Liver (tissue), 9 donors: ENCODE data around the gene WFS1. TPM values are rescaled to one million over a fixed set of nuclear protein-coding genes. Genes with fewer than 3 reads are reported as not detected.

Experiments
- DNase-seq: peaks from one replicate; pipeline ENCODE4 v3.0.0-alpha.2; 2017; ENCODE audit warnings: low spot score
- H3K27ac ChIP-seq, 2 donors: one replicate each; pipeline ENCODE4 v1.7.0; 2013; ENCODE audit warnings: inconsistent platforms in 2 of 2, low read length in 2 of 2, control low read depth in 1 of 2, low read depth in 1 of 2, mild to moderate bottlenecking in 1 of 2
- H3K27me3 ChIP-seq, 4 donors: one replicate each; pipeline versions ENCODE4 v1.6.1 to v1.7.0; 2013; ENCODE audit warnings: low read length in 3 of 4, inconsistent platforms in 1 of 4, mild to moderate bottlenecking in 1 of 4, moderate library complexity in 1 of 4; ENCODE audit not compliant: control insufficient read depth in 4 of 4, insufficient read depth in 4 of 4
- H3K36me3 ChIP-seq, 4 donors: one replicate each; pipeline versions ENCODE4 v1.6.1 to v1.7.0; 2013; ENCODE audit warnings: low read length in 3 of 4, mild to moderate bottlenecking in 3 of 4, low read depth in 1 of 4, moderate library complexity in 1 of 4; ENCODE audit not compliant: control insufficient read depth in 4 of 4, insufficient read depth in 3 of 4
- H3K4me1 ChIP-seq, 4 donors: one replicate each; pipeline versions ENCODE4 v1.6.1 to v1.7.0; 2013; ENCODE audit warnings: low read length in 3 of 4, mild to moderate bottlenecking in 3 of 4, moderate library complexity in 1 of 4; ENCODE audit not compliant: control insufficient read depth in 4 of 4, insufficient read depth in 4 of 4
- H3K4me3 ChIP-seq, 3 donors: one replicate each; pipeline versions ENCODE4 v1.6.1 to v1.7.0; 2013; ENCODE audit warnings: low read length in 3 of 3, control low read depth in 1 of 3, low read depth in 1 of 3, mild to moderate bottlenecking in 1 of 3
- H3K9ac ChIP-seq, 2 donors: one replicate each; pipeline ENCODE4 v1.7.0; 2013; ENCODE audit warnings: low read length in 2 of 2, mild to moderate bottlenecking in 2 of 2, moderate library complexity in 2 of 2, control low read depth in 1 of 2, low read depth in 1 of 2
- H3K9me3 ChIP-seq, 4 donors: one replicate each; pipeline versions ENCODE4 v1.6.1 to v1.7.0; 2013; ENCODE audit warnings: low read length in 3 of 4; ENCODE audit not compliant: control insufficient read depth in 4 of 4
- EGR1 ChIP-seq, 2 donors: IDR thresholded peaks; 2 replicates each; pipeline ENCODE4 v1.6.1; 2016 to 2018; ENCODE audit warnings: antibody characterized with exemption in 2 of 2, low read depth in 2 of 2
- GABPA ChIP-seq, 2 donors: IDR thresholded peaks in 1 of 2; conservative IDR thresholded peaks in 1 of 2; 2 replicates each; pipeline ENCODE4 v1.6.1; 2016; ENCODE audit warnings: antibody characterized with exemption in 2 of 2, mild to moderate bottlenecking in 1 of 2, moderate library complexity in 1 of 2
- HNF4A ChIP-seq, 2 donors: conservative IDR thresholded peaks; 2 replicates each; pipeline ENCODE4 v1.6.1; 2016; ENCODE audit warnings: antibody characterized with exemption in 2 of 2, mild to moderate bottlenecking in 2 of 2
- JUND ChIP-seq, 2 donors: IDR thresholded peaks; 2 replicates each; pipeline ENCODE4 v1.6.1; 2016; ENCODE audit warnings: antibody characterized with exemption in 2 of 2
- MAX ChIP-seq: IDR thresholded peaks from 2 replicates; pipeline ENCODE4 v1.6.1; 2016; ENCODE audit warnings: antibody characterized with exemption
- NR2F2 ChIP-seq: IDR thresholded peaks from 2 replicates; pipeline ENCODE4 v1.6.1; 2016; ENCODE audit warnings: antibody characterized with exemption
- RAD21 ChIP-seq, 2 donors: IDR thresholded peaks; 2 replicates each; pipeline ENCODE4 v1.6.1; 2016; ENCODE audit warnings: antibody characterized with exemption in 2 of 2, mild to moderate bottlenecking in 2 of 2
- RXRA ChIP-seq, 2 donors: IDR thresholded peaks; 2 replicates each; pipeline ENCODE4 v1.6.1; 2017 to 2018; ENCODE audit warnings: antibody characterized with exemption in 2 of 2, mild to moderate bottlenecking in 1 of 2
- SP1 ChIP-seq: IDR thresholded peaks from 2 replicates; pipeline ENCODE4 v1.6.1; 2018; ENCODE audit warnings: antibody characterized with exemption, mild to moderate bottlenecking
- WGBS: extraction: QIAGEN DNeasy Blood & Tissue Kit; methylation state at CpG from one replicate; pipeline ENCODE4 v1.1.7; 2013; 5-methylcytosine and 5-hydroxymethylcytosine counted together
- polyA plus RNA-seq, 2 donors: library from polyadenylated mRNA; stranded (reverse) in 1 of 2; unstranded in 1 of 2; fragments of 200-250 nt in 1 of 2; fragments of >200 nt in 1 of 2; fragmentation: Nextera tagmentation in 1 of 2; extraction: Ambion mirVana in 1 of 2; gene quantifications; one replicate each; pipeline versions ENCODE4 v1.2.1 to v1.2.3, GENCODE V29; 2013 to 2015
- total RNA-seq, 2 donors: library from RNA; depleted of rRNA; stranded (reverse); fragments of >200 nt; gene quantifications; one replicate each; pipeline ENCODE4 v1.2.3, GENCODE V29; 2014
- TF ChIP-seq, protein P1 (sequence below): IDR thresholded peaks from 2 replicates; pipeline ENCODE4 v1.6.1; 2016; ENCODE audit warnings: antibody characterized with exemption
- TF ChIP-seq, protein P2 (sequence below): fragments of 150-350 bp; IDR thresholded peaks from 2 replicates; pipeline ENCODE4 v1.5.1; 2017; ENCODE audit warnings: improper control_type of control experiment, low read depth, low read length; ENCODE audit not compliant: missing input control
- TF ChIP-seq, protein P3 (sequence below): IDR thresholded peaks from 2 replicates; pipeline ENCODE4 v1.6.1; 2016; ENCODE audit warnings: antibody characterized with exemption
- donor health status: healthy.
- donor health status: healthy.
- donor health status: healthy.
- donor health status: healthy.
- donor health status: healthy.

WFS1 gene
- total and polyA plus RNA-seq, 4 donors: 6.0 to 23.9 (median 13.0) TPM

DNA sequence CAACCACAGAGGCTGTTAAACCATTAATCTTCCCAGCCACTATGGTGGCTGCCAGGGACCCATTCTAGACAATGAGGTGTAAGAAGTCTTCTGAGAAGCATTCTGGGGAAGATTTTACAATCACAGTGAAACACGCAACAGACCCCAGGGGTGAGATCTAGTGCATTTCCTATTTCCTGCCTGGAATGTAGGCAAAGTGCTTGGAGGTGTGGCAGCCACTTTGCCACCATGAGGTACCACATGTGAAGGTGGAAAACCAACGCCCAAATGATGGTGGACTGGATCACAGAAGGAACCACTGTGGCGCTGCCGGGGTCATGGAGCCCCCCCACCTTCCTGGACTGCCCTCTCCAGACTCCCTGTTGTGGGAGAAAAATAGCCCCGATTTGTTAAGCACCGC is 61.8 kb downstream of the WFS1 start:
- H3K27me3 ChIP-seq: no peaks in the 10 kb centered on the region
- H3K4me1 ChIP-seq: no peaks in the 10 kb centered on the region
- H3K4me3 ChIP-seq: no peak overlapping the region
- 92% methylated on average over 6 of the region's 6 CpGs for WGBS
- no peak overlapping the region for H3K9ac ChIP-seq
- TF ChIP-seq RXRA (IDR thresholded peaks at IDR 0.05): no peak
- TF ChIP-seq, protein P1, sequence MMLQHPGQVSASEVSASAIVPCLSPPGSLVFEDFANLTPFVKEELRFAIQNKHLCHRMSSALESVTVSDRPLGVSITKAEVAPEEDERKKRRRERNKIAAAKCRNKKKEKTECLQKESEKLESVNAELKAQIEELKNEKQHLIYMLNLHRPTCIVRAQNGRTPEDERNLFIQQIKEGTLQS: no peak
- TF ChIP-seq, protein P2, sequence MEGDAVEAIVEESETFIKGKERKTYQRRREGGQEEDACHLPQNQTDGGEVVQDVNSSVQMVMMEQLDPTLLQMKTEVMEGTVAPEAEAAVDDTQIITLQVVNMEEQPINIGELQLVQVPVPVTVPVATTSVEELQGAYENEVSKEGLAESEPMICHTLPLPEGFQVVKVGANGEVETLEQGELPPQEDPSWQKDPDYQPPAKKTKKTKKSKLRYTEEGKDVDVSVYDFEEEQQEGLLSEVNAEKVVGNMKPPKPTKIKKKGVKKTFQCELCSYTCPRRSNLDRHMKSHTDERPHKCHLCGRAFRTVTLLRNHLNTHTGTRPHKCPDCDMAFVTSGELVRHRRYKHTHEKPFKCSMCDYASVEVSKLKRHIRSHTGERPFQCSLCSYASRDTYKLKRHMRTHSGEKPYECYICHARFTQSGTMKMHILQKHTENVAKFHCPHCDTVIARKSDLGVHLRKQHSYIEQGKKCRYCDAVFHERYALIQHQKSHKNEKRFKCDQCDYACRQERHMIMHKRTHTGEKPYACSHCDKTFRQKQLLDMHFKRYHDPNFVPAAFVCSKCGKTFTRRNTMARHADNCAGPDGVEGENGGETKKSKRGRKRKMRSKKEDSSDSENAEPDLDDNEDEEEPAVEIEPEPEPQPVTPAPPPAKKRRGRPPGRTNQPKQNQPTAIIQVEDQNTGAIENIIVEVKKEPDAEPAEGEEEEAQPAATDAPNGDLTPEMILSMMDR: no peak
- no peak for TF ChIP-seq MAX
- no peak for TF ChIP-seq JUND (IDR thresholded peaks at IDR 0.05)
- TF ChIP-seq EGR1 (IDR thresholded peaks at IDR 0.05; ENCODE audit: low read depth in 2 of 2): no peak
- no peak for TF ChIP-seq HNF4A (conservative IDR thresholded peaks at IDR 0.05)
- no peak for TF ChIP-seq SP1
- TF ChIP-seq, protein P3, sequence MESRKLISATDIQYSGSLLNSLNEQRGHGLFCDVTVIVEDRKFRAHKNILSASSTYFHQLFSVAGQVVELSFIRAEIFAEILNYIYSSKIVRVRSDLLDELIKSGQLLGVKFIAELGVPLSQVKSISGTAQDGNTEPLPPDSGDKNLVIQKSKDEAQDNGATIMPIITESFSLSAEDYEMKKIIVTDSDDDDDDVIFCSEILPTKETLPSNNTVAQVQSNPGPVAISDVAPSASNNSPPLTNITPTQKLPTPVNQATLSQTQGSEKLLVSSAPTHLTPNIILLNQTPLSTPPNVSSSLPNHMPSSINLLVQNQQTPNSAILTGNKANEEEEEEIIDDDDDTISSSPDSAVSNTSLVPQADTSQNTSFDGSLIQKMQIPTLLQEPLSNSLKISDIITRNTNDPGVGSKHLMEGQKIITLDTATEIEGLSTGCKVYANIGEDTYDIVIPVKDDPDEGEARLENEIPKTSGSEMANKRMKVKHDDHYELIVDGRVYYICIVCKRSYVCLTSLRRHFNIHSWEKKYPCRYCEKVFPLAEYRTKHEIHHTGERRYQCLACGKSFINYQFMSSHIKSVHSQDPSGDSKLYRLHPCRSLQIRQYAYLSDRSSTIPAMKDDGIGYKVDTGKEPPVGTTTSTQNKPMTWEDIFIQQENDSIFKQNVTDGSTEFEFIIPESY: no peak
- TF ChIP-seq NR2F2: no peak
- no peak for TF ChIP-seq GABPA (IDR thresholded peaks at IDR 0.05 in 1 of 2, conservative IDR thresholded peaks at IDR 0.05 in 1 of 2)
- H3K27ac ChIP-seq: no peak overlapping the region
- no peaks in the 10 kb centered on the region for H3K36me3 ChIP-seq
- DNase-seq: no peak
- H3K9me3 ChIP-seq: peaks cover 0 to 2% (median 0%) of the 10 kb centered on the region in 4 donors

DNA sequence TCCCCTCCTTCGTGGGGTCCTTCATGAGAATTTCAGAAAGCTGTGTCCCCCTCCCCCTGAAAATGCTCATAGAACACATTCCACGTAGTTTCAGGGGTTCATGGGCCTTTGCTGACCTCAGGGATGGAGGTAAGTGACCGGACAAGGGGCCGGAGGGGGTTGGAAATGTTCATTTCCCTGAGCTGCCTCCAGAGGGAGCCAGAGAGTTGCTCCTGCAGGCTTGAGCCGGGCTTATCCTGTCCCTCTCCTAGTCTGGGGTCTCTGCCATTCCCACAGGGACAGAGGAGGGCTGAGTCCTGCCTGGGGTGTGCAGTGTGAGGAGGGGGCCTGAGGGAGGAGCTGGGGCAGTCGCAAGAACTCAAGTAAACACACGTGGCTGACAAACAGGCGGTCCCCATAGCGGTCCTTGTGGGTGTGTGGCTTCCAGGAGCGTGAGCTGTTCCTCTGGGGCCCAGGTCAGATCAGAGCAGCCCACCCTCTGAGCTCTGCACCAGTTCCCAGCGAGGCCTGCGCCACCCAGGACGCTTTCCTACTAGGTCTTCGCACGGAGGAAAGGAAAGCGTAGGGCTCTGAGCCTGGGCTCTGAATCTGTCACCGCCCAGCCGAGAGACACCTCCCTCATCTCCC is 62.5 kb downstream of the WFS1 start:
- peak; percentile 47 for DNase-seq
- Histone ChIP-seq H3K9ac (no peak overlapping the region), H3K9me3 (peaks cover 0 to 2% (median 0%) of the 10 kb centered on the region in 4 donors), H3K36me3 (no peaks in the 10 kb centered on the region), H3K27me3 (no peaks in the 10 kb centered on the region), H3K4me3 (no peak overlapping the region), H3K4me1 (peaks cover 0 to under 1% (median 0%) of the 10 kb centered on the region in 4 donors), H3K27ac (no peak overlapping the region)
- TF ChIP-seq HNF4A (conservative IDR thresholded peaks at IDR 0.05): no peak
- TF ChIP-seq RXRA (IDR thresholded peaks at IDR 0.05): no peak
- no peak for TF ChIP-seq NR2F2
- TF ChIP-seq RAD21 (IDR thresholded peaks at IDR 0.05): peak; percentile 58 to 71
- TF ChIP-seq, protein P2: peak; percentile 55
- TF ChIP-seq JUND (IDR thresholded peaks at IDR 0.05): no peak
- TF ChIP-seq, protein P1: no peak
- WGBS: 47% methylated on average over 18 of the region's 18 CpGs
